ENCODE results near the gene ABCC12. TPM values are rescaled to one million over a fixed set of nuclear protein-coding genes. Genes with fewer than 3 reads are reported as not detected.

Gene ABCC12
- total and polyA plus RNA-seq, 2 of the 4 experiments (the other 2 are of a cell fraction), result under 0.01 TPM; not detected in 1

DNA sequence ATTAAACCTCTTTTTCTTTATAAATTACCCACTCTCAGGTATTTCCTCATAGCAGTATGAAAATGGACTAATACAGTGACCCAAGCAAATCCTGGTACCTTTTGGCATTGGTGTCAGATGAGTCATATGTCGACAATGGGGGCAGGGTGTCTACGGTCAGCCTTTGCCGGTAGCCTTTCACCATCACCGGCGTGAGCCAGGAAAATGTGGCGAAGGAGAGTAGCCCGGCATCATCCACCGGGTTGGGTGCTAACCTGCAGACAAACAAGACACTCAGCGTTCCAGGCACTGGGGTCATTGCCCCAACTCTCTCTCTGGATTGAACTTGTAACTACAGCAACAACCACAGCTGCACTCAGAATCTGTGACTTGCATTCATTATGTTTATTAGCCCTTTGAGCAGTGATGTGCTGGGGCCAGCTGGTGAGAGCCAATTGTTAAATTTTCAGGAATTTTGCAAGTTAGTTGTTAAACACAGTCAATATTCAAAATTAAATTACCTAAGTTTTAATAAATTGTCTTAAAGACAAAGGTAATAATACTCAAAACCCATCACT is 11.9 kb downstream of the ABCC12 start:
- Histone ChIP-seq H3K9me1 (ENCODE audit: insufficient read depth, low read length) (no peaks in the 10 kb centered on the region; the same call in 1 of the 2 replicates), H3K4me3 (ENCODE audit: insufficient read depth, low read depth, low read length) (no peak overlapping the region), H2AFZ (replicated peaks; ENCODE audit: low read length, poor library complexity) (no peak overlapping the region), H2AK5ac (ENCODE audit: low read depth, low read length) (no peak overlapping the region; the same call in 1 of the 2 replicates), H3K27me3 (ENCODE audit: control insufficient read depth, insufficient read depth, low read length) (no peaks in the 10 kb centered on the region), H4K5ac (ENCODE audit: low read depth, low read length) (no peak overlapping the region), H4K20me1 (ENCODE audit: insufficient read depth, low read length) (no peaks in the 10 kb centered on the region), H3K18ac (ENCODE audit: low read depth, low read length) (no peak overlapping the region), H4K91ac (ENCODE audit: insufficient read depth, low read depth, low read length) (no peak overlapping the region), H3K79me1 (ENCODE audit: low read depth in 1 of 2, low read length in 2 of 2) (no peaks in the 10 kb centered on the region), H3K9ac (ENCODE audit: low read depth, low read length) (no peak overlapping the region), H3K23ac (ENCODE audit: low read depth, low read length) (no peak overlapping the region), H4K8ac (ENCODE audit: low read depth in 2 of 2, low read length in 2 of 2) (no peak overlapping the region), H2AK9ac (replicated peaks; ENCODE audit: low read depth, low read length, poor library complexity) (no peak overlapping the region), H3K56ac (ENCODE audit: extremely low read depth, insufficient read depth, low read length) (no peak overlapping the region), H2BK20ac (ENCODE audit: low read depth, low read length) (no peak overlapping the region), H3K36me3 (ENCODE audit: control insufficient read depth, insufficient read depth, low read length) (no peaks in the 10 kb centered on the region), H2BK5ac (ENCODE audit: low read depth, low read length, poor library complexity, severe bottlenecking) (no peak overlapping the region), H3K27ac (ENCODE audit: insufficient read depth, low read length) (no peak overlapping the region), H2BK15ac (ENCODE audit: low read depth, low read length) (no peak overlapping the region), H3K4me2 (ENCODE audit: low read depth, low read length) (no peak overlapping the region), H3K9me3 (ENCODE audit: control insufficient read depth, insufficient read depth, low read length) (peaks cover 4% of the 10 kb centered on the region; the same call in 1 of the 2 replicates), H3K14ac (replicated peaks; ENCODE audit: low read depth, low read length) (no peak overlapping the region), H3K4ac (ENCODE audit: low read depth, low read length) (no peak overlapping the region), H3K4me1 (ENCODE audit: control insufficient read depth, insufficient read depth, low read length) (peaks cover 3% of the 10 kb centered on the region; the same call in 1 of the 2 replicates), H2BK120ac (ENCODE audit: low read depth, low read length) (no peak overlapping the region)
- dilution Hi-C loops (cut with HindIII; ENCODE audit: low sequenced_read_pairs, unreplicated experiment) (no loop called here), in situ Hi-C loops (cut with MboI; ENCODE audit: low sequenced_read_pairs) (no loop called here), intact Hi-C loops (cut with micrococcal nuclease) (loop anchor here (5.0 kb wide), 1 partner anchor 82 kb away; no protein-coding TSS in a partner anchor)
- BruUV-seq (replicated peaks), result no TSS peak
- TF ChIP-seq RCOR1 (IDR thresholded peaks at IDR 0.05; ENCODE audit: insufficient replicate concordance, low read length) (no peak), FOS (IDR thresholded peaks at IDR 0.05; ENCODE audit: low read depth, low read length) (no peak), MXI1 (IDR thresholded peaks at IDR 0.05; ENCODE audit: borderline replicate concordance, low read depth, low read length) (no peak), RAD21 (IDR thresholded peaks at IDR 0.05; ENCODE audit: low read length) (no peak), CEBPB (IDR thresholded peaks at IDR 0.05; ENCODE audit: low read depth, low read length) (no peak), BHLHE40 (IDR thresholded peaks at IDR 0.05; ENCODE audit: low read depth, low read length) (no peak), CHD1 (IDR thresholded peaks at IDR 0.05; ENCODE audit: low read depth, low read length) (no peak), MAZ (IDR thresholded peaks at IDR 0.05; ENCODE audit: borderline replicate concordance, low read depth, low read length) (no peak), NFE2L2 (IDR thresholded peaks at IDR 0.05; ENCODE audit: low read depth, low read length) (no peak), MAFK (IDR thresholded peaks at IDR 0.05; ENCODE audit: low read depth, low read length) (no peak), POLR2A (IDR thresholded peaks at IDR 0.05; ENCODE audit: low read depth, low read length) (no peak)
- TF ChIP-seq, protein P1, sequence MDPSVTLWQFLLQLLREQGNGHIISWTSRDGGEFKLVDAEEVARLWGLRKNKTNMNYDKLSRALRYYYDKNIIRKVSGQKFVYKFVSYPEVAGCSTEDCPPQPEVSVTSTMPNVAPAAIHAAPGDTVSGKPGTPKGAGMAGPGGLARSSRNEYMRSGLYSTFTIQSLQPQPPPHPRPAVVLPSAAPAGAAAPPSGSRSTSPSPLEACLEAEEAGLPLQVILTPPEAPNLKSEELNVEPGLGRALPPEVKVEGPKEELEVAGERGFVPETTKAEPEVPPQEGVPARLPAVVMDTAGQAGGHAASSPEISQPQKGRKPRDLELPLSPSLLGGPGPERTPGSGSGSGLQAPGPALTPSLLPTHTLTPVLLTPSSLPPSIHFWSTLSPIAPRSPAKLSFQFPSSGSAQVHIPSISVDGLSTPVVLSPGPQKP (IDR thresholded peaks at IDR 0.05; ENCODE audit: borderline replicate concordance, low read depth, low read length), result no peak
- TF ChIP-seq, protein P2, sequence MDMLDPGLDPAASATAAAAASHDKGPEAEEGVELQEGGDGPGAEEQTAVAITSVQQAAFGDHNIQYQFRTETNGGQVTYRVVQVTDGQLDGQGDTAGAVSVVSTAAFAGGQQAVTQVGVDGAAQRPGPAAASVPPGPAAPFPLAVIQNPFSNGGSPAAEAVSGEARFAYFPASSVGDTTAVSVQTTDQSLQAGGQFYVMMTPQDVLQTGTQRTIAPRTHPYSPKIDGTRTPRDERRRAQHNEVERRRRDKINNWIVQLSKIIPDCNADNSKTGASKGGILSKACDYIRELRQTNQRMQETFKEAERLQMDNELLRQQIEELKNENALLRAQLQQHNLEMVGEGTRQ (IDR thresholded peaks at IDR 0.05; ENCODE audit: low read depth, low read length), result no peak
- ATAC-seq (ENCODE audit: low read depth), result no peak
- no peak for DNase-seq
- 88% methylated on average over 9 of the region's 9 CpGs; no CpG with 5 or more reads in 1 of the 2 experiments for WGBS, 2 experiments (ENCODE audit: extremely low coverage in 2 of 2, insufficient read length in 1 of 2)
- ChIA-PET POLR2A (ENCODE audit: unreplicated experiment) (no interaction called here), CTCF (no interaction called here)
